GM19043 (cell line): ENCODE measurements around the gene PTPRO.

Source experiments
- ATAC-seq: cut with Tn5 transposase; IDR thresholded peaks from one replicate; pipeline ENCODE4 v1.9.1; 2021; ENCODE audit warnings: low read depth; ENCODE audit not compliant: unreplicated experiment

PTPRO gene

DNA sequence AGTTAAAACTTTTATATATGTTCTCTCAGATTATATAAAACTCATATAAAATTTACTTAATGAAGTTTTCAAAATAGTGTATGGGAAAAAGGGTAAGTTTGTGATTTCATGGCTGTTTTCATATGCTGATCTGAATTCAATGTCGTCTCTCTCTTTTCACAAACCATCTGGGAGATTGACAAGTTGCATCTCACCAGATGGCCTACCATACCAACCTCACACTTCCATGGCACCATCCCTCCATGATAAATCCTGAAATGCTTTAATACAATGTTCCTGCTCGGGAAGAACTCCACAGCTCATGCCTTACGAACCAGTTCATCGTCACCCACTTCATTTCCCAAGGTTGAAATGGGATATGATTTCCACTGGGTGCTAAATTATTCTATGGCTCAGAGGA is 22.3 kb downstream of the PTPRO start:
- ATAC-seq = no peak

DNA sequence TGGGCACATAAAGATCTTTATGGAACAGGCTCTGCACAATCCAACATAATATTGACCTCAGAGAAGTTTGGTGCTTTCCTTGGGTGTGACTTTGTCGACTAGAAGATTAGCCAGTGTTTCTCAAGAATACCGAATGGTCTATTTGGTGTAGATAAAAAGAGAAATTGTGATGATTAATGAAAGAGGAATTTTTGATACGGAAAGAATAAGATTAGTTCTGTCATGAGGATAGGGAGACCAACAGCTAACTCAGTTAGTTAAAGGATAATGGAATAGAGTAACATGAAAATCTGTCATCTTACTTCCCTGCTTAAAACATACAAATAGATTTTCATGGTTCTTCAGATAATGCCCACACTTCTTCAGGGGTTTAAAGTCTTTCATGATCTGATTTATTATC is 24.2 kb downstream of the PTPRO start:
- no peak for ATAC-seq

DNA sequence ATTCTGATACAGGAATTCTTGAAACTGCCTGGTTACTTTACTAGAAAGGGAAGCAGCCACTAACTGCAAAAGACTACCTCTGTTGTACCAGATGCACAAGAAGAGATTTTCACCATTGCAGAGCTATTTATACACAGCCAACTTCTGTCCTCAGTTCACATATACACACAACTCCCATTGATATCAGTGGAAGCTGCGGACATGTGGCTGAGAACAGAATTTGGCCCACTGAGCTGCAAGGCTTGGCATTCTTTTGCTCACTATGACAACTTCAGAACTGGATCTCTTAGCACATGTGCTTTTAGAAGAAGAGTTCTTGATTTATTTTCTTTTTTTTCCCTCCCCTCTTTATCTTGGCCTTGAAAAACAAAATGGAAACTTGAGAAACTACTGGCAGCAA is 28.3 kb downstream of the PTPRO start:
- no peak for ATAC-seq

DNA sequence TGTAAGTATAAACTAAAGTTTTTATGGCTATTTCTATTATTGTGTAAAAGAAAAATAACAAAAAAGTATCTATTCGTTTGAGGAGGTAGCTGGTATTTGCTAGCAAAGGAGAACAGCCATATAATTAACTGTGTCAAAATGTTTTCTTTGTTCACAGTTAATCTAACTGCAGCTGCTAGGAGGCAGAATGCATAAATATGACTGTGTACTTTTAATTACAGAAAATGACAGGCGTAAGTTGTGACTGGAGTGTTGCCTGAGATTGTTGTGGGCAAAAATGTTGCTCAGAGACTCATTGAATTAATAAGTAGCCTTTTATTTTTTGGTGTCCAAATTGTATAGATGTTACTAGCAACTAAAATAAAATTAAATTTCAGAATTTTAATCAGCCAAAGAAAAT is 33.5 kb downstream of the PTPRO start:
- no peak for ATAC-seq

DNA sequence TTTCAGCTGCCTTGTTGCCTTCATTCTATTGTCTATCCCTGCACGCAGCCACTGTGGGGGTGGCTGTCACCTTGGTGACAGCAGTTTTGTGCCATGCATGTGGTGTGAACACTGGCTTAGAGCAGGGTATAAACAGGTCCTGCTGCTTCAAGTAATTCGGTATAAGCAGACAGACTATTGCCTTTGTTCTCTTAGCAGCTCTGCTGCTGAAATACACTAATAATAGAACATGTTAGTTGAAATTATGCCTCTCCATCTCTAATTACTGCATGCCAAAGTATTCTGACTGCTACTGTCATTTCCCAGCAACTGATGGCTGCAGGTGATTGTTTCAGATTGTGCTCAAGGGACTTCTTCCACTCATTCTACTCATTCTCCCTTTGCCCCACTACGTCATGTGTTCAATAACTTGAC is 34.6 kb downstream of the PTPRO start:
- ATAC-seq = no peak

DNA sequence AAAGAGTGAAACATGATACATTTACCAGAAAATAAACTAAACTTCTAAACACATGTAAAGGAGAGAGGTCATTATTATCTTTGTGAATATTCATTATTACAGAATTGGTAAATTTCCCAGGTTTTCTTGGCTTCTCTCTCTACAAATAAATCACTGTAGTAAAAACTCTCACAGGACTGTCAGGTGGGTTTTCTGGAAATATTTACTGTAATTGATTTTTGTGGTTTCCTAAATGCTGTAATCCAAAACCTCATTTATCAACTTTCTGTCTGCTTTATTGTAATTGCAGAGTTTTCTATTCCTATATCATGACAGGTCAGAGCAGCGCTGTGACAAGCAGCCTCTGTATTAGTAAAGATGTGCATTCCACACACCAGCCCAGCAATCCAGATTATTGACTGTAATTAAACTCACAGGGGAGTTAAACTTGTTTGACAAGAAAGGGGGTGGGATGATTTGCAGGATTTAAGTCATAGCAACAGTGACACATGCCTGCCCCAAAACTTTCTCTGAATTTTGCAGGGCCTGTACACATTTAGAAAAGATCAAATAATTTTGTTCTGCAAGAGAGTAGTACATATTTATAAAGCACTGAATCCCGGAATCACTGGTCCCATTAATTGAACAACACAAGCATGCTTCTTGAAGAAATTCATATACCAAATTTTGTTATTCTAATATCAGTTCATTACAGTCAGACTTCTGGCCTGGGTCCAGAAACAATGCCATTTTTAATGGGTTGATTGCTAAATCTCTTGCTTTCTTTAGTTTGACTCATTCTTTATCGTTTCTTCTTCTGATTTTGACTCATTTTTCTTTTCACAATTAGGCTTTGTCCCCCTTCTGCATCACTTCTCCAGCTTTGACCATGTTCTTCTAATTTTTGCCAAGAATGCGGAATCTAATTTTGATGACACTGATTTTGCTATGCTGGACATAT is 42.2 kb downstream of the PTPRO start:
- ATAC-seq = no peak

DNA sequence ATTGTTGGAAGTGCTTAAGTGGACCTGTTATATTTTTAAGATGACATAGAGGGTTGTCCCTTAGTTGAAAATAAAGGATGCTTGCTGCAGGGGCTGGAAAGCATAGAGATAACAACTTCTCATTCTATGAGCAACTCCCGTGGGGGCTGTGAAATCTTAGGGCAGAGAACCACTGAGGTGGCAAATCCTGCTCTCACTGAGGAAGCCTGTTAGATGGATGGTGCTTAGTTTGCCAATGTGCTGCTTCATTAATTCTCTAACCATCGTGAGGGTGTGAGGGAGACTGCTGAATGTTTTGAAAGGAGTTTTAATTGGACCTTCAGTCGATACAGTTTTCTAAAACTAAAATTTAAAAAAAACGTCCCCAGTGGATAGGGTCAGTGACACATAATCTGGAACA is 46.5 kb downstream of the PTPRO start:
- ATAC-seq = no peak

DNA sequence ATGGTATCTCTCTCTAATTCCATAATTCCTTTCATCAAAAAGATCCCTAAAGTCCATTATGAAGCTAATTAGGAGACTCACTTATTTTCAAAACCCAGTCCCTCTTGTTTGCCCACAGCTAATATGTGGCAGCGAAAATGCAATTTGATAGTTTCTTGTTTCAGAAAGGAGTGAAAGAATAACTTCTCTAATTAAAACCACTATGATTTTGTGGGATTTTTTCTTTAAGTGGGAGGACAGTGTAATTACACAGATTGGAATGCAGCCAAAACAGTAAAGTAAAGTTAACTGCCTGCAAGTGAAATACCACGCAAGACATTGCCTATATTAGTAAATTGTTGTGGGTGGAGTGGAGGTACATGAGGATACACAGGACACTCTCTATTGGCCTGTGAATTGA is 50.0 kb downstream of the PTPRO start:
- no peak for ATAC-seq

DNA sequence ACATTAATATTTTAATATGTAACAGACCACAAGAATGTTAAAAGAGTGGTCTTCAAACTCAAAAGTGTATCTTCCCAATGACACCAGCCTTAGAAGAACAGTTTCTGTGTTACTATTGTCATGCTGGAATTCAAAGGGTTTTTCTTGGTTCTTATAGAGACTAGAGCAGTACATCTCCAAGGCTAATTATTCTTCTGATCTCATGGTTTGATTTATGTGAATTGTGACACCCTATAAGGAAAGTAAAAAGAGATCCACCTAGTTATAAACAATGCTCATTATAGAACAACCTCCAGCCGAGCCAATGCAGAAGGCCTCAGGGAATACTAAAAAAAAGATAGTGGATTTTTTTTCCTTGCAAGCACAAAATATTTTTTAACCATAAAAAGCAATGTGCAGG is 65.5 kb downstream of the PTPRO start:
- ATAC-seq = no peak

DNA sequence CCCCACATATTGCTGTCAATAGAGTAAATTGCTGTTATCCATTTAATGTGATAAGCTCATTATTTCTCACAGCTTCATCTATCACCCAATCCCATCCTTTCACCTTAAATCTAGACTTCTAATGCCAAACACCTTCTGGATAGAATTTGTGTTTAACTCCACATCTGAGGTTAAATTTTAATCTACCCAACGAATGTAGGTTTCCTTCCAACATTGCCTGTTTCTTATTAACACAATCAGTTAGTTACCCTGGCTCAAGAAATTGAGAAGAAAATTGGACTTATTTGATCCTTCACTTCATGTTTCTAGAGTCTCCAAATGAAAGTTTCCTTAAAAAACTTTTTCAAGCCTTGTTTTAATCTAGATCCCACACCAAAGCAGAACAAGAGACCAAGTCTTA is 67.3 kb downstream of the PTPRO start:
- no peak for ATAC-seq

DNA sequence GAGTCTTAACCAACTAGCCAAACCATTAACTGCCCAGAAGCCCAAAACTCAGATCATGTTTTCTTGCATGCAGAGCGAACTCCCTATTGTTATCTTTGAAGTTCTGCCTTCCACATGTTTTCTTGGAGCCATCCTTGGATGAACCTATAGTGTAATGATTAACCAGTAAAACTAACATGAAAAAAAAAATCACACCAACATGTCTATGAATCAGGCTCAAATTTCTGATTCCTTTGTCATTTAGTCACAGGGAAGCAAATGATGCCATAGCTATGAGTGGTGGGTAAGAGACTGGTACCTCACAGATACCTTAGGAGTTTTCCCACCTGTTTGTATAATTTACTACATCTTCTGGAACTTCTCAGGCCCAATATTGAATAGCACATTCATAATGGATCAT is 70.7 kb downstream of the PTPRO start:
- ATAC-seq = no peak

DNA sequence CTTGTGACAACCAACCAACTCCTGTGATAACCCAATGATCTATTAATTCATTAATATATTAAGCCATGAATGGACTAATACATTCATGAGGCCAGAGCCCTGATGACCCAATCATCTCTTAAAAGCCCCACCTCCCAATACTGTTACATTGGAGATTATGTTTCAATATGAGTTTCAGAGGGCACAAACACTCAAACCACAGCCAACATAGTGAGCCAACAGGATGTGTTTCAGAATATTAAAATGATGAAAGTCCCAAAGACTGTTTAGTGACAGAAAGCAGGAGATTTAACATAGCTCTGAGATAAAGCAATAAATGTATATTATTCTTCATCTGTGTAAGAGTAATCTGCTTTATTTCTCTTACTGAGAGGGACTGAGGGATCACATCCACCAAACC is 71.7 kb downstream of the PTPRO start:
- no peak for ATAC-seq

DNA sequence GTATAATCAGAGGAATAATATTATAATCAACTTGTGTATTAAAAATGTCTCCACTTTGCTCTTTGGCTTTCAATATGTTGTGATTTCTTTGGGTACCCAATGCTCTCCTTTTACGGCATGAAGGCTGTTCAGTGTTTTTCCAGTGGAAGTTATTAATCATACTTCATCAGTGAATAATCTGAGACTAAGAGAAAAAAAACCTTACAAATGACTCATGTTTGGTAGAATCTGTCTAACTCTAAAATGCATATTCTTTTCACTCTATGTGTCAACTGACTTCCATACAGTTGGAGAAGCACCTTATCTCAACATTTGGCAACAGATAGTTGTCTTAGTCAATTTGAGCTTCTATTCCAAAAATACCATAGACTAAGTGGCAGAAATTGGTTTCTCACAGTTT is 82.2 kb downstream of the PTPRO start:
- no peak for ATAC-seq

DNA sequence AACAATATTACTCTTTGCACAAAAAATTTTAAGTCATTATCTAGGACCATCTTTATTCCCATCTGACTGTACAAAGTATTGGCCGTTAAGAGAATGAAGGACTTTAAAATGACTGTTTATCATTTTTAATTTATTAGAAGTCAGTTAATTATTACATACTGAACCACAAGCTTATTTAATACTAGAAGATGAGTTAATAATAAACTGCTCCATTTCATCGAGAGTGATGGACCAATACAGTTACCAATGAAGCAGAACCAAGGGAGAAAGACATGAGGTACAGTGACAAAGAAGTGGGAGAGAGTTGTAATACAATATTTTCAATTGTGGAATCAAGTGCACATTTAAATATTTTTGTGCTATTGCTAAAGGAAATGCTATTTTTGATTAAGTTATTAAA is 83.3 kb downstream of the PTPRO start:
- ATAC-seq = no peak

DNA sequence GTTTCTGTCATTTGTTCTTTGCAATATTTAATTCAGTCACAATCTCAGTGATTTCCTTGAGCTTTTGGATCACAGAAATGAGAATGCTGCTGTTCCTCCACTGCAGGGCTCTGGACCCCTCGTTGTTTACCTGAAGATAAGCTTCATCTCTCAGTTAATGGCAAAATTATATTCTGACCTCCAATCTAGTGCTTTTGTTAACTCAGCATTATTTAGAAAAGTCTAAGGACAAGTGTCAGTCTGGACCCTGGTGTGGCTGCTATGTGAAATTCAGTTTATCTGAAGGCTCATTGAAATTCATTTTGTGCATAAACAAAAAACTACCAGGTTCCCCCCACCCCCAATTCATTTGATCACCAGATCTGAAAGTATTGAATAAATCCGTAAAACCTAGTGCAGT is 84.7 kb downstream of the PTPRO start:
- no peak for ATAC-seq

DNA sequence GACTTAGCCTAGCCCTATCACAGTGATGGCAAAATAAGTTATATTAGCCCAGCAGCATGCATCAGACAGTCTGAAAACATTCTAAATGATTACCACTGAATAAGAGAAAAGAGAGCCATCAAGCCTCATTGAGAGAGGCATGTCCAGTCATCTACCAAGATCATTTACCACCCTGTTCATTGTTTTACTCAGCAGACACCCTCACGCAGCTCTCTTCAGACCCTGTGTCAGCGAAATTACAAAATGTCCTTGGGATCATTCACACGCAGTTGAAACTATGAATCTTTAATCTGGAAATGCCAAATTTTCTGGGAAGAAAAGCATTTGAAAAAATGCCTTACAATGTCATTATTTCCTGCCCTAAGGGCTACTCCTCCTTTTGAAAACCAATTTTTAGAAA is 89.5 kb downstream of the PTPRO start:
- ATAC-seq = no peak

DNA sequence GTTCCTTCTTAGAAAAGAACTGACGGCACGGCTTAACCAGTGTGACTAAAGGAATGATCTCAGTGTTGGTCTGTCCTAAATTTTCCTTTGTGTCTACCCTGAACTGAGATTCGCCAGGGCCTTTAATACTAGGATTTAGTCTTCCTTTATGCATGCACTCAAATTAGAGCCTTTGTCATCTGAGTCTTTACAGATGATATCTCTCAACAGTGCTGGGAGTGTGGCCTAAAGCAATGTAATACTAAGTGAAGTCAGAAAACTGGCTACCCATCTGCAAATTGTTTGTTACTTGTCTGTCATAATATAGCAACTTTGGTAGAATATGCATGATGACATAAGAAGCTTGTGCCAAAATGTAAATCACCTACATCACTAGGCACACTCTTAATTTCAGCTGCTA is 95.4 kb downstream of the PTPRO start:
- no peak for ATAC-seq

DNA sequence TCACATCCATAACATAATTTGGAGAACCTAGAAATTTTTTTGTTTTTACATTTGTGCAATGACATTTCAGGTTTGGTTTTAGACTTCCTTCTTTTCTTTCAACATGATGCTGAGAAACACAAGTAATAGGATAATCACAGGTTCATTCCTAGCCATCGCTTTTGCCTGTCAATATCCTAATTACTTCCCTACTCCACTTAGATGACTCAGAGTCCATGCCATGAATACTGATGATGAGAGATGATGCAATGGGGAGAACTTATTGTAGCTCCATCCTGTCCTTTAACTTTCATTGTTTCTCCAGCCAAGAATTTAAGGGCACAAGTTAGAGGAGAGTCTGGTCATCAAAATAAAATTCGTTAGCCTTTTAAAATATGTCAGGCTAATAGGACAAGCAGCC is 101.3 kb downstream of the PTPRO start:
- no peak for ATAC-seq

DNA sequence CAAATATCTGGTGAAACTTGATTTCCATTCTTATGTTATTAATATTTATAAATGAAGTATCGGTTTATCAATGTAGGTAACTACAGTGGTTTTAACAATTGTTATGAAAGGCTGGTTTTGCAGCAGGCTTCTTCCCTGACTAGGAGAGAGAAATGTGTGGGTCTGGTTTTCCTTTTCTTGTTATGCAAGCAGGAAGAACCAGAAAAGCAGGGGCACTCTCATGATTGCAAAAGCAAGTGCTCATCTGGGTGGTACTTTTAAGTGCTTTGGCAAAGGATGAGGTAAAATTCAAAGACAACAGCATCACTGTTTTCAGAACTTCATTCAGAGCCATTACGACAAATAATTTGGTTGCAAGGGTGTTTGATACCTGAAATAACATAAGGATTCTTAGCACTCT is 105.6 kb downstream of the PTPRO start:
- ATAC-seq = no peak

DNA sequence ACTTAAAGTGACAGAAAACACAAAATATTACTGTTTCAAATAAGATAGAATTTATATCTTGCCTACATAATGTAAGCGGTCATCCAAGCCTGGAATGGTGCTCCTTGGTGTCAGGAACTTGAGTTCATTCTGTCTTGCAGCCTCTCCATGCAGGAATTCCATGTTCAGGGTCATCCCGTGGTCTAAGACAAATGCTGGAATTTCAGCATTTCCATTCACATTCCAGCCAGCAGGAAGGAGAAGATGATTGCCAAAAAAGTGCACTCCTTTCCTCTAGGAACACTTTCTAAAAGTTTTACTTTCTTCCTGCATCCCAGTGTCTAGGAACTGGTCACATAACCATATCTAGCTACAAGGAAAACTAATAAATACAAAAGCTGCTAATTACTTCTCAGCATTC is 106.3 kb downstream of the PTPRO start:
- ATAC-seq = no peak

DNA sequence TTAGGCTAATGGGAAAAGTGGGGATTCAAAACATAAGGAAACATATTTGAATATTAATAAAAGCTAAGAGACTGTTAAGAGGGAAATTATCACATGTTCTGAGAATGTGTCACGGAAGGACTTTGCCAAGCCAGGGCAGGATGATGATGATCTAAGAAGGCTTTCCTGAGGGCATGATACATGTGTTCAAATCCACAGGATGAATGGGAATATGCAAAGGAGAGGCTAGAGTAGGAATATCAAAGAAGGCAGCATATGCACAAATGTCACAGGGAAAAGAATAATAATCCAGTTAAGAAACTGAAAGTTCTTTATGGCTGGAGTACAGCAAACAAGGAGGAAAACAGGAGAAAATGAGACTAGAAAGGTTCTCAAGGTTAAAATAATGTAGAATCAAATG is 107.0 kb downstream of the PTPRO start:
- no peak for ATAC-seq

DNA sequence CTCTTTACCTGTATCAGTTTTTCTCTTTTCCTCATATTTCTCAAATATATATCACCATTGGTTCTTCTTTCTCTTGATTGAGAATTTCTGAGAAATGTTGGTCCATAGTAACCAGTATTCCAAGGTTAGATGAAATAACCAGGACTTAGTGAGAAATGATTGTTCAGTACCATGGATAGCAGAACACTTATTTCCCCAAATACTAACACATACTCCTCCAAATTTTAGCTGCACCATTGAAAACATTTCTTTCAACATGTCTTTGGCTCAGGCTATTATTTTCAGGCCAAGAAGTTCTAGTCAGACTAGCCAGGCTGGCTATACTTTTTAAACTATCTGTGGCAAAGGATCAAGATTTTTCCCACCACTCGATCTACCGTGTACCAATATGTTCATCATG is 113.3 kb downstream of the PTPRO start:
- ATAC-seq = no peak

DNA sequence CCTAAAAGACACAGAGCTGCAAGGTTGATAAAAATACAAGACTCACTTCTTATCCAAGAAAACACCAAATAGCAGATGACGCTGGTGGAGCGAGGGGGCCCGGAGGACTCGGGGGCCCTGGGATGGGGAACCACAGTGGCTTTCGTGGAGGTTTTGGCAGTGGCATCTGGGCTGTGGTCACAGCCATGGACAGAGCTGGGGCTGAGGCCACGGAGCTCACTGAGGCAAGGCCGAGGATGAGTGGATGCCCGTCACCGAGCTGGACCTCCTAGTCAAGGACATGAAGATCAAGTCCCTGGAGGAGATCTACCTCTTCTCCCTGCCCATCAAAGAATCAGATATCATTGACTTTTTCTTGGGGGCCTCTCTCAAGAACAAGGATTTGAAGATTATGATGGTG is 117.2 kb downstream of the PTPRO start:
- ATAC-seq = no peak
